GM12891 (cell line): Measurements from ENCODE around the gene RNU4-1.
A peak's percentile ranks its signal among the peaks of the same experiment; 100 is the strongest.

Experiments
- DNase-seq: peaks from one replicate; pipeline ENCODE4 v3.0.0; 2011; ENCODE audit warnings: low spot score; ENCODE audit not compliant: insufficient read length
- FAIRE-seq: peaks from 2 replicates; lab custom pipeline; 2011; peaks lifted over from hg19 to GRCh38; lab: Jason Lieb, UNC
- PAX5 ChIP-seq: IDR thresholded peaks from 2 replicates; pipeline ENCODE4 v1.6.1; 2011; ENCODE audit warnings: low read length, moderate library complexity, mild to moderate bottlenecking; ENCODE audit not compliant: insufficient read depth, severe bottlenecking
- POLR2A ChIP-seq: IDR thresholded peaks from 2 replicates; pipeline ENCODE4 v1.6.1; 2011; ENCODE audit warnings: low read depth, low read length, control low read depth
- POLR2AphosphoS5 ChIP-seq: IDR thresholded peaks from 2 replicates; pipeline ENCODE4 v1.6.1; 2011; ENCODE audit warnings: low read depth, low read length, control low read depth
- POU2F2 ChIP-seq: IDR thresholded peaks from 2 replicates; pipeline ENCODE4 v1.6.1; 2011; ENCODE audit warnings: low read depth, mild to moderate bottlenecking, control low read depth, low read length, moderate library complexity
- SPI1 ChIP-seq: IDR thresholded peaks from 2 replicates; pipeline ENCODE4 v1.6.1; 2011; ENCODE audit warnings: low read depth, low read length, control low read depth
- TAF1 ChIP-seq: IDR thresholded peaks from 2 replicates; pipeline ENCODE4 v1.6.1; 2011; ENCODE audit warnings: low read depth, low read length, control low read depth

RNU4-1 gene

DNA sequence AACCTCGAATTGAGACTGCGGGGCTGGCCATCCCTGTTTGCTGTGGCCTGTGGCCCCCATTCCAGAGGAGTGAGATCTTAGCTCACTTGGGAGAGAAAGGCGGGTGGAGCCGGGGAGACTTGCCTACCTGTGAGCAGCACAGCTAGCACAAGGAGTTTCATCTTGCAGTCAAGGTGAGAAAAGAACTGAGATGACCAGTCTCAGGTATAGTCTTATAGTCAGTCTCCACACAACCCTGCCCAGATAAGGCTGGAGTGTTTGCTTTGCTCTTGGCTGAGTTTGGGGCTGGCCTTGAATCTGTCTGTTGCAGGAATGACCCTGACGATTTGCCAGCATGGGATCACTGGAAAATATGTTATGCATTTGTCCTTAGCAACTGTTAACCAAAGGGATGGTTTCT, 34.6 kb upstream of the RNU4-1 start, which contains the start of gene PLA2G1B:
Gene PLA2G1B (minus strand): TSS at position 187 of the 400 bp plus-strand sequence. CDS start 26 bp downstream, at position 161.
- no peak for DNase-seq
- FAIRE-seq: no peak
- TF ChIP-seq POLR2AphosphoS5: no peak
- TF ChIP-seq POU2F2: no peak
- no peak for TF ChIP-seq POLR2A
- TF ChIP-seq SPI1: no peak
- no peak for TF ChIP-seq PAX5
- no peak for TF ChIP-seq TAF1

DNA sequence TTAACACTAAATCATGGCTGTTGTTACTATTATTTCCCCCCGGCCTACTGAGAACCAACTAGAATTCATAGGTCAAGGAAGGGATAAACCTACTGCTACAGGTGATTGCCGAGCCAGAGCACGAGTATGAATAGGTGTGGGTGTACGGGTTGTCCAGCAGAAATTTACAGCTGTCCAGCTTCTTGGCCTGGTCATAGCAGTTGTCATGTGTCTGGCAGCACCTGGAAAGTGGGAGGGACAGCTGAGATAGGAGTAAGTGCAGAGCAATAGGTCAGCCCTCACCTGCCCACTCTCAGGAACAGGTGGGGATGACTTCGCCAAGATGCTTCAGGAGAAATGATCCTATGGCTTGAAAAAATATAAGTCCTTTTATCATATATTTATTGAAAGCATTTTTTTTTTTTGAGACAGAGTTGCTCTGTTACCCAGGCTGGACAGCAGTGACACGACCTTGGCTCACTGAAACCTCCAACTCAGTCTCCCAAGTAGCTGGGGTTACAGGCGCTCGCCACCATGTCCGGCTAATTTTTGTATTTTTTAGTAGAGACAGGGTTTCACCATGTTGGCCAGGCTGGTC, 31.9 kb upstream of the RNU4-1 start:
- FAIRE-seq: no peak
- TF ChIP-seq POU2F2 (no peak), POLR2AphosphoS5 (no peak), PAX5 (no peak), POLR2A (no peak), SPI1 (no peak), TAF1 (no peak)
- DNase-seq: no peak

DNA sequence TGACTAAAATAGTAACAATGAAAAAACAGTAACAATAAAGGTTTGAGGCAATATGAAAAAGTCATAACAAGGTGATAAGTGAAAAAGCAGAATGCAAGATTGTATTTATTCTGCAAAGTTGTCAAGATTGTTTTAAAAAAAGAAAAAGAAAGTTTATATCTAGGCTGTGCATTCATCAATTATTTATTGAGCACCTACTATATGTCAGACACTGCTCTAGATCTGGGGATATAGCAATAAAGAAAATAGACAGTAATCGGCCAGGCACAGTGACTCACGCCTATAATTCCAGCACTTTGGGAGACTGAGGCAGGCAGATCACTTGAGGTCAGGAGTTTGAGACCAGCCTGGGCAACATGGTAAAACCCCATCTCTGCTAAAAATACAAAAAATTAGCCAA, 30.7 kb upstream of the RNU4-1 start:
- FAIRE-seq (no peak), DNase-seq (no peak)
- TF ChIP-seq POLR2A (no peak), TAF1 (no peak), POU2F2 (no peak), SPI1 (no peak), POLR2AphosphoS5 (no peak), PAX5 (no peak)

DNA sequence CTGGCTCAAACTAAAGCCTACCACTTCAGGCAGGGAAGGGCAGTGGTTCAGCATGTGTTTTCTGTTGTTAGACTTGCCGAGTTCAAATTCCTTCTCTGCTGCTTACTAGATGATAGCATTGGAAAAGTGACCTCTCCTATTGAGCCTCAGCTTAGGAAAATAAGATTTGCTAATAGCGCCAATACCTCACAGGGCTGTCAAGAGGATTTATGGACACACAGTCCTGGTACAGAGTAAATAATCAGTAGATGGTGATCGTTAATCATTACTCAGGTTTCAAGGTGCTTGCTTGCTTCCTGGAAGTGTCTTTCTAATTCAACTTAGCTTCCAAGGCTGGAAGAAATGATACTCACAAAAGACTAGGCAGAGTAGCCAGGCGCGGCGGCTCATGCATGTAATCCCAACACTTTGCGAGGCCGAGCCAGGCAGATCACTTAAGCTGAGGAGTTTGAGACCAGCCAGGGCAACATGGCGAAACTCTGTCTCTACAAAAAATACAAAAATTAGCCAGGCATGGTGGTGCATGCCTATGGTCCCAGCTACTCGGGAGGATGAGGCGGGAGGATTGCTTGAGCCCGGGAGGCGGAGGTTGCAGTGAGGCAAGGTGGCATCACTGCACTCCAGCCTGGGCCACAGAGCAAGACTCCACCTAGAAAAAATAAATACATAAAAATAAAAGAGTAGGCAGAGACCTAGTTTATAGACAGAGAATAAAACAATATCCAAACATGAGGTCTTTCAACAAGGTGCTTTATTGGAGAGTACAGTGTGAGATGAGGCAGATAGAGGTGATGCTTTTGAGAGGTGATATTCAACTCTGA, 28.6 kb upstream of the RNU4-1 start:
- no peak for DNase-seq
- no peak for FAIRE-seq
- TF ChIP-seq POLR2AphosphoS5 (no peak), POLR2A (no peak), PAX5 (no peak), SPI1 (no peak), TAF1 (no peak), POU2F2 (no peak)

- DNase-seq (peak; percentile 94), FAIRE-seq (peak; percentile 99)
- TF ChIP-seq PAX5 (no peak), SPI1 (no peak), POLR2AphosphoS5 (peak; percentile 78), TAF1 (peak; percentile 97), POU2F2 (no peak), POLR2A (peak; percentile 86)
Measured at GRCh38 chr12:120317224-120318105, 24.4 kb upstream of the RNU4-1 start.

- TF ChIP-seq POU2F2 (no peak), PAX5 (no peak), TAF1 (no peak), POLR2AphosphoS5 (no peak), SPI1 (no peak), POLR2A (no peak)
- no peak for DNase-seq
- no peak for FAIRE-seq
Measured at GRCh38 chr12:120316798-120317223, 23.8 kb upstream of the RNU4-1 start.

DNA sequence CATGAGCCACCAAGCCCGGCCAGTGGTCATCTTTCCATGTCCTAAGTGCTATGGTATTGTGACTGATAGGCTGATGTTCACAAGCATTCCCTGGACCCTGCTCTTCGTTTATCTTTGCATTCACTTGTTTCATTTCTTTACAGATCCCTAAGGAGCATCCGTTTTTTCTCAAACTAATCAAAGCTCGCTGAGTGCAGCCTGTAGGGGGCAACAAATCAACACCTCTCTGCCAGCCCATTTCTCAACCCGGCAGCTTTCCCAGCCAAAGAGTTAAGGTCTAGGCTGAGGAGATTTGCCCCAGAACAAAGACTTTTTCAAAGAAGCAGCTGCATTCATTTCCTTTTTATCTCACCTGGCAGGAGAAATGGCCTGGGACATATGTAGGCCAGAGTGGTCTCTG, 21.2 kb upstream of the RNU4-1 start:
- FAIRE-seq (no peak), DNase-seq (no peak)
- TF ChIP-seq PAX5: no peak
- TF ChIP-seq TAF1: no peak
- TF ChIP-seq POLR2A: no peak
- no peak for TF ChIP-seq POLR2AphosphoS5
- TF ChIP-seq POU2F2: no peak
- TF ChIP-seq SPI1: no peak

DNA sequence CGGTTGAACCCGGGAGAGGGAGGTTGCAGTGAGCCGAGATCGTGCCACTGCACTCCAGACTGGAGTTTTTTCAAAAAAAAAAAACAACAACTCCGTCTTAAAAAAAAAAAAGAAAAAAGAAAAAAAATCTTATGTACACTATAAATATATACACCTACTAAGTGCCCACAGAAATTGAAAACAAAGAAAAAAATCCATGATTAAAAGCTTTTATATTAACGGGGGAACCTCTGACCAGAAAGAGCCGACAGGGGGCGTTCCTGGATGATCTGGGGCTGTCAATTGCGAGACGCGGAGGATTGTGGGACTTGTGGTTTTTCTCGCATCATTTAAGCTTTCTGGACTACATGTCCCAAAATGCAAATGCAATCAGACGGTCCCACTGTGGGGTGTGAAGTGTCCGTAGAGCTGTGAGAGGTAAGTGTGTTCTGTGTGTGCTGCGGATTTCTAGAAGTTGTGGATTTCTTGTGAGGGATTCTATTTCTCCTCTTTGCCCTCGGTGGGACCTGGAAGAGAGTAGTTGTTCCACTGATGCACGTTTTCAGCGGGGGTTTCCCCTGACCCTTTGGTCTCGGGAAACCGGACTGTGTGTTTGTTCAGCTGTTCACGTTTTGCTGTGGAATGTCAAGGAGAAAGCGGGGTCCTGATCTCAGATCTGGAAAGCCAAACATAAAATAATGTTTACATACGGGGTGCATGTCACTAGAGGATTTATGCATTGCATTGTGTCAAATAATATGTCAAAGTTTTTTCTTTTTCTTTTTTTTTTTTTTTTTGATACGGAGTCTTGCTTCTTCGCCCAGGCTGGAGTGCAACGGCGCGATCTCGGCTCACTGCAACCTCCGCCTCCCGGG, 9.2 kb upstream of the RNU4-1 start, which contains the start of gene SIRT4:
Gene SIRT4 (plus strand): TSS at position 360 of the 854 bp plus-strand sequence. CDS start 1,241 bp downstream, outside the sequence.
- TF ChIP-seq POU2F2 (peak; percentile 99), PAX5 (no peak)
- DNase-seq: peak; percentile 83
- peak; percentile 89 for FAIRE-seq
